ENCODE results near the gene CBX1.

Gene CBX1

GRCh38 chr17:48100160-48100559 lies 1.1 kb downstream of the CBX1 start:
- Histone ChIP-seq H4K20me1 (ENCODE audit: control insufficient read depth, insufficient read depth, low read depth, low read length) (peaks cover 12% of the 10 kb centered on the region; the same call in 1 of the 2 replicates), H3K27ac (ENCODE audit: low read depth, low read length) (no peak overlapping the region), H3K36me3 (ENCODE audit: control insufficient read depth, low read length) (peaks cover 10% of the 10 kb centered on the region), H3F3A (ENCODE audit: control insufficient read depth, insufficient read depth) (peaks cover 11% of the 10 kb centered on the region), H3K4me1 (ENCODE audit: control insufficient read depth, low read length) (peaks cover 40% of the 10 kb centered on the region), H3K27me3 (ENCODE audit: control insufficient read depth, low read length) (no peaks in the 10 kb centered on the region), H3K9me3 (ENCODE audit: control insufficient read depth, insufficient read depth, low read length) (peaks cover 9% of the 10 kb centered on the region), H3K9me2 (replicated peaks; ENCODE audit: control insufficient read depth, low read length) (no peaks in the 10 kb centered on the region), H3K4me3 (ENCODE audit: low read length) (peak overlapping the region; percentile 77), H3K4me2 (ENCODE audit: low read length) (peak overlapping the region; percentile 68), H3K79me2 (ENCODE audit: control insufficient read depth, low read length) (peaks cover 61% of the 10 kb centered on the region)
- TF ChIP-seq CTCF (IDR thresholded peaks at IDR 0.05; ENCODE audit: low read depth, low read length, poor library complexity, severe bottlenecking) (no peak), EZH2phosphoT487 (IDR thresholded peaks at IDR 0.05; ENCODE audit: borderline replicate concordance, low read length) (no peak)

- Histone ChIP-seq H4K20me1 (ENCODE audit: control insufficient read depth, insufficient read depth, low read depth, low read length) (peaks cover 12% of the 10 kb centered on the region), H3K4me2 (ENCODE audit: low read length) (no peak overlapping the region), H3K27ac (ENCODE audit: low read depth, low read length) (no peak overlapping the region), H3K27me3 (ENCODE audit: control insufficient read depth, low read length) (no peaks in the 10 kb centered on the region), H3K79me2 (ENCODE audit: control insufficient read depth, low read length) (peaks cover 96% of the 10 kb centered on the region), H3F3A (ENCODE audit: control insufficient read depth, insufficient read depth) (no peaks in the 10 kb centered on the region), H3K36me3 (ENCODE audit: control insufficient read depth, low read length) (peaks cover 20% of the 10 kb centered on the region), H3K9me2 (replicated peaks; ENCODE audit: control insufficient read depth, low read length) (no peaks in the 10 kb centered on the region), H3K9me3 (ENCODE audit: control insufficient read depth, insufficient read depth, low read length) (no peaks in the 10 kb centered on the region), H3K4me3 (ENCODE audit: low read length) (no peak overlapping the region), H3K4me1 (ENCODE audit: control insufficient read depth, low read length) (peaks cover 31% of the 10 kb centered on the region)
- TF ChIP-seq CTCF (IDR thresholded peaks at IDR 0.05; ENCODE audit: low read depth, low read length, poor library complexity, severe bottlenecking) (no peak), EZH2phosphoT487 (IDR thresholded peaks at IDR 0.05; ENCODE audit: borderline replicate concordance, low read length) (no peak)
These were observed 5.7 kb downstream of the CBX1 start for GRCh38 chr17:48095611-48096010.

GRCh38 chr17:48093341-48094045 lies 7.8 kb downstream of the CBX1 start:
- Histone ChIP-seq H3K27me3 (ENCODE audit: control insufficient read depth, low read length) (no peaks in the 10 kb centered on the region), H3K9me3 (ENCODE audit: control insufficient read depth, insufficient read depth, low read length) (no peaks in the 10 kb centered on the region), H4K20me1 (ENCODE audit: control insufficient read depth, insufficient read depth, low read depth, low read length) (peaks cover 5% of the 10 kb centered on the region; the same call in 1 of the 2 replicates), H3K4me2 (ENCODE audit: low read length) (no peak overlapping the region), H3K4me1 (ENCODE audit: control insufficient read depth, low read length) (peaks cover 15% of the 10 kb centered on the region), H3K9me2 (replicated peaks; ENCODE audit: control insufficient read depth, low read length) (no peaks in the 10 kb centered on the region), H3K4me3 (ENCODE audit: low read length) (no peak overlapping the region), H3F3A (ENCODE audit: control insufficient read depth, insufficient read depth) (no peaks in the 10 kb centered on the region), H3K27ac (ENCODE audit: low read depth, low read length) (no peak overlapping the region), H3K36me3 (ENCODE audit: control insufficient read depth, low read length) (peaks cover 20% of the 10 kb centered on the region), H3K79me2 (ENCODE audit: control insufficient read depth, low read length) (peaks cover 96% of the 10 kb centered on the region)
- TF ChIP-seq EZH2phosphoT487 (IDR thresholded peaks at IDR 0.05; ENCODE audit: borderline replicate concordance, low read length) (no peak), CTCF (IDR thresholded peaks at IDR 0.05; ENCODE audit: low read depth, low read length, poor library complexity, severe bottlenecking) (no peak)

Data from DOHH2 (cell line).